Karpas-422 (cell line): ENCODE measurements around the gene FAM53B. TPM values are rescaled to one million over a fixed set of nuclear protein-coding genes. Genes with fewer than 3 reads are reported as not detected.

ENCODE experiments used
- DNase-seq: peaks from one replicate; pipeline ENCODE4 v3.0.0-alpha.2; 2015
- H2AFZ ChIP-seq: fragments of 200-600 bp; sonication (generic); 2 replicates; pipeline ENCODE4 v1.6.1; 2014; ENCODE audit warnings: antibody characterized with exemption, low read length, mixed read lengths
- H3K27ac ChIP-seq: fragments of 200-600 bp; sonication (generic); 2 replicates; pipeline ENCODE4 v1.5.1; 2014; ENCODE audit warnings: mild to moderate bottlenecking, low read length, moderate library complexity
- H3K27me3 ChIP-seq: fragments of 200-600 bp; sonication (generic); 2 replicates; pipeline ENCODE4 v1.6.1; 2014; ENCODE audit warnings: low read length, mixed read lengths
- H3K36me3 ChIP-seq: fragments of 200-600 bp; sonication (generic); 2 replicates; pipeline ENCODE4 v1.6.1; 2014; ENCODE audit warnings: low read length, mixed read lengths; ENCODE audit not compliant: insufficient read depth
- H3K4me1 ChIP-seq: fragments of 200-600 bp; sonication (generic); 2 replicates; pipeline ENCODE4 v1.6.1; 2014; ENCODE audit warnings: mild to moderate bottlenecking, low read length, mixed read lengths
- H3K4me2 ChIP-seq: fragments of 200-600 bp; sonication (generic); 2 replicates; pipeline ENCODE4 v1.6.1; 2014; ENCODE audit warnings: low read length, low read depth, mild to moderate bottlenecking; ENCODE audit not compliant: poor library complexity, severe bottlenecking
- H3K4me3 ChIP-seq: fragments of 200-600 bp; sonication (generic); 2 replicates; pipeline ENCODE4 v1.5.1; 2014; ENCODE audit warnings: mild to moderate bottlenecking, antibody characterized with exemption, low read length, mixed read lengths
- H3K79me2 ChIP-seq: fragments of 200-600 bp; sonication (generic); 2 replicates; pipeline ENCODE4 v1.6.1; 2014; ENCODE audit warnings: mild to moderate bottlenecking, low read length, mixed read lengths
- H3K9ac ChIP-seq: fragments of 200-600 bp; sonication (generic); 2 replicates; pipeline ENCODE4 v1.6.0; 2014; ENCODE audit warnings: low read length
- H3K9me2 ChIP-seq: fragments of 200-600 bp; sonication (generic), shearing (Covaris generic); replicated peaks from 2 replicates; pipeline ENCODE4 v1.6.0; 2014; ENCODE audit warnings: mild to moderate bottlenecking, low read length, moderate library complexity; ENCODE audit not compliant: insufficient read depth
- H3K9me3 ChIP-seq: fragments of 300-700, 200-600 bp; sonication (generic); 2 replicates; pipeline ENCODE4 v1.6.1; 2014; ENCODE audit warnings: low read length, mixed read lengths
- H4K20me1 ChIP-seq: fragments of 200-600 bp; sonication (generic); 2 replicates; pipeline ENCODE4 v1.6.1; 2014; ENCODE audit warnings: mild to moderate bottlenecking, antibody characterized with exemption, low read length, low read depth; ENCODE audit not compliant: insufficient read depth
- total RNA-seq: library from RNA; depleted of rRNA; stranded (reverse); fragments of >200 nt; shearing (Covaris generic); gene quantifications from 2 replicates; pipeline ENCODE4 v1.2.3, GENCODE V29; 2014; ENCODE audit warnings: low replicate concordance

Gene FAM53B
- total RNA-seq, 1 experiment from 2014 or later, result 72.5 TPM

GRCh38 chr10:124728071-124728829, 15.9 kb downstream of the FAM53B start:
- Histone ChIP-seq H3K4me2 (no peak overlapping the region), H3K9me3 (no peaks in the 10 kb centered on the region), H3K4me1 (peaks cover 93% of the 10 kb centered on the region), H3K9ac (no peak overlapping the region; the same call in 1 of the 2 replicates), H3K9me2 (no peaks in the 10 kb centered on the region), H3K27ac (peak overlapping the region; percentile 37), H3K27me3 (no peaks in the 10 kb centered on the region), H3K4me3 (no peak overlapping the region), H2AFZ (no peak overlapping the region), H4K20me1 (no peaks in the 10 kb centered on the region), H3K36me3 (peaks cover 36% of the 10 kb centered on the region; the same call in 1 of the 2 replicates), H3K79me2 (peaks cover 100% of the 10 kb centered on the region)
- no peak for DNase-seq

GRCh38 chr10:124727361-124727960, 16.7 kb downstream of the FAM53B start:
- H3K27me3 ChIP-seq, result no peaks in the 10 kb centered on the region
- no peak overlapping the region for H3K27ac ChIP-seq
- H2AFZ ChIP-seq, result no peak overlapping the region
- no peak overlapping the region for H3K9ac ChIP-seq
- H4K20me1 ChIP-seq, result 0 out of 2 replicates have a peak, but pooled peaks cover 4% of the 10 kb centered on the region
- no peak overlapping the region for H3K4me2 ChIP-seq
- H3K9me2 ChIP-seq, result no peaks in the 10 kb centered on the region
- no peaks in the 10 kb centered on the region for H3K9me3 ChIP-seq
- H3K4me1 ChIP-seq, result peaks cover 96% of the 10 kb centered on the region
- H3K36me3 ChIP-seq, result peaks cover 36% of the 10 kb centered on the region; the same call in 1 of the 2 replicates
- no peak overlapping the region for H3K4me3 ChIP-seq
- H3K79me2 ChIP-seq, result peaks cover 100% of the 10 kb centered on the region
- DNase-seq, result no peak

- H3K9ac ChIP-seq, result no peak overlapping the region
- no peak for DNase-seq
- H3K27me3 ChIP-seq, result no peaks in the 10 kb centered on the region
- no peak overlapping the region for H3K4me2 ChIP-seq
- H3K36me3 ChIP-seq, result peaks cover 26% of the 10 kb centered on the region; the same call in 1 of the 2 replicates
- H3K4me1 ChIP-seq, result peaks cover 100% of the 10 kb centered on the region
- no peaks in the 10 kb centered on the region for H3K9me3 ChIP-seq
- H4K20me1 ChIP-seq, result 0 out of 2 replicates have a peak, but pooled peaks cover 4% of the 10 kb centered on the region
- H3K27ac ChIP-seq, result peak overlapping the region; percentile 71; the same call in 1 of the 2 replicates
- H2AFZ ChIP-seq, result no peak overlapping the region
- no peak overlapping the region for H3K4me3 ChIP-seq
- H3K9me2 ChIP-seq, result no peaks in the 10 kb centered on the region
- H3K79me2 ChIP-seq, result peaks cover 100% of the 10 kb centered on the region
These were observed 18.4 kb downstream of the FAM53B start for GRCh38 chr10:124725791-124726190.

GRCh38 chr10:124725171-124725631, 19.0 kb downstream of the FAM53B start:
- Histone ChIP-seq H3K9ac (peak overlapping the region; percentile 38; the same call in 1 of the 2 replicates), H3K9me3 (no peaks in the 10 kb centered on the region), H3K4me3 (no peak overlapping the region), H3K27ac (peak overlapping the region; percentile 71), H4K20me1 (0 out of 2 replicates have a peak, but pooled peaks cover 4% of the 10 kb centered on the region), H3K27me3 (no peaks in the 10 kb centered on the region), H3K4me2 (peak overlapping the region; percentile 39), H3K36me3 (peaks cover 20% of the 10 kb centered on the region; the same call in 1 of the 2 replicates), H3K79me2 (peaks cover 100% of the 10 kb centered on the region), H3K4me1 (peaks cover 100% of the 10 kb centered on the region), H3K9me2 (no peaks in the 10 kb centered on the region), H2AFZ (no peak overlapping the region)
- DNase-seq, result no peak

GRCh38 chr10:124724279-124725027, 19.7 kb downstream of the FAM53B start:
- peak overlapping the region; percentile 71 for H3K27ac ChIP-seq
- no peaks in the 10 kb centered on the region for H3K9me2 ChIP-seq
- 0 out of 2 replicates have a peak, but pooled peaks cover 4% of the 10 kb centered on the region for H4K20me1 ChIP-seq
- peaks cover 100% of the 10 kb centered on the region for H3K79me2 ChIP-seq
- peaks cover 16% of the 10 kb centered on the region; the same call in 1 of the 2 replicates for H3K36me3 ChIP-seq
- DNase-seq, result no peak
- H3K9me3 ChIP-seq, result no peaks in the 10 kb centered on the region
- H3K4me2 ChIP-seq, result peak overlapping the region; percentile 39
- peaks cover 100% of the 10 kb centered on the region for H3K4me1 ChIP-seq
- H3K9ac ChIP-seq, result peak overlapping the region; percentile 38
- no peak overlapping the region for H3K4me3 ChIP-seq
- H3K27me3 ChIP-seq, result no peaks in the 10 kb centered on the region
- no peak overlapping the region for H2AFZ ChIP-seq

- H3K4me1 ChIP-seq, result peaks cover 100% of the 10 kb centered on the region
- H3K4me2 ChIP-seq, result peak overlapping the region; percentile 39
- H4K20me1 ChIP-seq, result 0 out of 2 replicates have a peak, but pooled peaks cover 4% of the 10 kb centered on the region
- peaks cover 100% of the 10 kb centered on the region for H3K79me2 ChIP-seq
- peak overlapping the region; percentile 71 for H3K27ac ChIP-seq
- H3K4me3 ChIP-seq, result no peak overlapping the region
- H3K9me2 ChIP-seq, result no peaks in the 10 kb centered on the region
- no peak overlapping the region for H2AFZ ChIP-seq
- no peak for DNase-seq
- H3K9me3 ChIP-seq, result no peaks in the 10 kb centered on the region
- peaks cover 16% of the 10 kb centered on the region; the same call in 1 of the 2 replicates for H3K36me3 ChIP-seq
- no peaks in the 10 kb centered on the region for H3K27me3 ChIP-seq
- H3K9ac ChIP-seq, result peak overlapping the region; percentile 38
These were observed 20.4 kb downstream of the FAM53B start for GRCh38 chr10:124723826-124724225.

GRCh38 chr10:124722798-124723783, 21.1 kb downstream of the FAM53B start:
- no peaks in the 10 kb centered on the region for H3K9me2 ChIP-seq
- peaks cover 100% of the 10 kb centered on the region for H3K4me1 ChIP-seq
- peak overlapping the region; percentile 71 for H3K27ac ChIP-seq
- H3K9me3 ChIP-seq, result no peaks in the 10 kb centered on the region
- H3K36me3 ChIP-seq, result peaks cover 12% of the 10 kb centered on the region; the same call in 1 of the 2 replicates
- H4K20me1 ChIP-seq, result peaks cover 12% of the 10 kb centered on the region; the same call in 1 of the 2 replicates
- H3K27me3 ChIP-seq, result no peaks in the 10 kb centered on the region
- H3K4me3 ChIP-seq, result no peak overlapping the region
- no peak overlapping the region for H2AFZ ChIP-seq
- peak overlapping the region; percentile 39 for H3K4me2 ChIP-seq
- H3K79me2 ChIP-seq, result peaks cover 100% of the 10 kb centered on the region
- DNase-seq, result peak; percentile 63
- peak overlapping the region; percentile 38 for H3K9ac ChIP-seq
